HG02973 (cell line): Measurements from ENCODE around the gene SH2B2.

ENCODE experiments used
- ATAC-seq: cut with Tn5 transposase; IDR thresholded peaks from one replicate; pipeline ENCODE4 v1.9.1; 2021; ENCODE audit warnings: moderate library complexity; ENCODE audit not compliant: unreplicated experiment

Gene SH2B2

DNA sequence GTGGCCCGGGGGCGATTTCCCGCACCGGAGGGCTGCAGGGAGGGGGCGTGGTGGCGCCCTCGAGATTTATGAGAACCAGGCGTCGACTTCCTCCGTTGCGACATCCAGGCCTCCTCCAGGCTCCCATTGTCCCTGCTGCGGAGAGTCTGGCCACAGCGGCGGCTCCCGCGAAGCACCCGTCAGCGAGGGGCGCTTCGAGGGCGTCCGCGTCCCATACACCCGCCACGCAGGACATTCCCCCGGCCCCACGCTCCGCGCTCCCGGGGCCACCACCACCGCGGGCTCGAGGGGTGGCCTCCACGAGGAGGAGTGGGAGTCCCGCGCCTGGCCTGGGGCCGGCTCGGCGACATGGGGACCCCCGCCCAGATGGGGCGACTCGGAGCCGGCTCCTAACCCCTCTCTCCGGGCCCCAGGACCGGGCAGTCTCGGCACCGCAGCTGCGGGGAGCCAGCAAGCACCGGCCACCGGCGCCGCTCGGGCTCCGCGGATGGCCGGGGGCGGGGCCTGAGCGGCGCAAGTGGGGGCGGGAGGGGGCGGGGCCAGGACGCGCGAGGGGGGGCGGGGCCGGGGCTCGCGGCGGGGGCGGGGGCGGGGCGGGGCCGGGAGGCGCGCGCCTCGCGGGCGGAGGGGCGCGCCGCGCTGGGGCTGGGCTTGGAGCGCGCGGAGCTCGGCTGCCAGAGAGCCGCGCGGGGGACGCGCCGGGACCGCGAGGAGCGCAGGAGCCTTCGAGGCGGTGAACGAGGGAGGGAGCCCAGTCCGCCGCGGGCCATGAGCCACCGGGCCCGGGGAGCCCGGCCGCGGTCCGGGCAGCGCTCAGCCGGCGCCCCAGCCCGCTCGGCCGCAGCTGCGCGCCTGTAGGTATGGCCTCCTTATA is at the start of gene SH2B2:
Gene SH2B2, plus strand, starts transcription at position 632 of the 874 bp plus-strand sequence. CDS start 13,683 bp downstream, outside the sequence.
- no peak for ATAC-seq

DNA sequence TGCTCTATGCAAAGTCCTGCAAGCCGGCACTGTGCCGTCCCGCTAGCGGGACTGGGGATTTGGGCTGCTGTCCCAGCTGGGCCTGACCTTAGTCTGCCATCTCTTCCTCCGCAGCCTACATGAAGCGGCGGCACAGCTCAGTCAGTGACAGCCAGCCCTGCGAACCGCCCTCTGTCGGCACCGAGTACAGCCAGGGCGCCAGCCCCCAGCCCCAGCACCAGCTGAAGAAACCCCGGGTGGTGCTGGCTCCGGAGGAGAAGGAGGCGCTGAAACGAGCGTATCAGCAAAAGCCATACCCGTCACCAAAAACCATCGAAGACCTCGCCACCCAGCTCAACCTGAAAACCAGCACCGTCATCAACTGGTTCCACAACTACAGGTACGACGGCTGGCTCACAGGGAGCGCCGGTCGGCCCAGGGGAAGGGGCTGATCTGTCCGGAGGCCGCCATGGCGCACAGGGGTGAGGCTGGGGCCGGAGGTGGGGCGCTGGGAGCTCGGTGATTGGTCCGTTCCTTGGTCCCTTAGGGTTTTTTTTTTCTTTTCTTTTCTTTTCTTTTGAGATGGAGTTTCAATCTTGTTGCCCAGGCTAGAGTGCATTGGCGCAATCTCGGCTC is 47.4 kb upstream of the SH2B2 start:
- ATAC-seq, result no peak

DNA sequence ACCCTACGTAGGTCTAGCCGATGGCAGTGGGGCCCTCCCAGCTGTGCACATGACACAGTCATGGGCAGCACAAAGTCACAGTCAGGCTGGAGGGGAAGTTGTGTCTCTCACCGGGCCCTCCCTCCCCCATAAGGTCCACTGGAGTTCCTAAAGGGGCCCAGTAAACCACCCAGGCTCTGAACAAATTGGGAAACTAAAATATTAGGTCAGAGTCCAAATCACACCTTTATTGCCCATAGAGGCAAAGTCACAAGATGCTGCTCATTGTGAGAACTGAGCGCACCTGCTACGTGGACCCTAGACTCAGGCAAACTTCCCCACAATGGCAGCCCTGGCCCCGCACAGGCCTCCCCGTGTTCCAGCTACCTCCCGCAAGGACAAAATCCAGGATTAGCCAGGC is 45.2 kb upstream of the SH2B2 start:
- no peak for ATAC-seq

DNA sequence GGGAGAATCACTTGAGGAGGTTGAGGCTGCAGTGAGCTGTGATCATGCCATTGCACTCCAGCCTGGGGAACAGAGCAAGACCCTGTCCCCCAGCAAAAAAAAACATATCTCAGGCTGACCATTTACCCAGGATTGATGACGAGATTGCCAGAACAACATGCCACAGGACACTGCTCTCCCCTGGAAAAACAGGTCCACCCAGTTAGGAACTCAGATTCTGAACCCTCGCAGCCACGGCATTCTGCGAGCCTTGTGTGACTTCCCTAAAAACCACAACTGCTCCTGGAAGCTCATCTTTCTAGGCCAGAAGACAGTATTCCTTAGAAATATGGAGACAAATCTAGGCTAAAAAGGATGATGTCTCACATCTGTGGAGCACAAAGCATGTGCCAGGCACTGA is 42.1 kb upstream of the SH2B2 start:
- no peak for ATAC-seq

DNA sequence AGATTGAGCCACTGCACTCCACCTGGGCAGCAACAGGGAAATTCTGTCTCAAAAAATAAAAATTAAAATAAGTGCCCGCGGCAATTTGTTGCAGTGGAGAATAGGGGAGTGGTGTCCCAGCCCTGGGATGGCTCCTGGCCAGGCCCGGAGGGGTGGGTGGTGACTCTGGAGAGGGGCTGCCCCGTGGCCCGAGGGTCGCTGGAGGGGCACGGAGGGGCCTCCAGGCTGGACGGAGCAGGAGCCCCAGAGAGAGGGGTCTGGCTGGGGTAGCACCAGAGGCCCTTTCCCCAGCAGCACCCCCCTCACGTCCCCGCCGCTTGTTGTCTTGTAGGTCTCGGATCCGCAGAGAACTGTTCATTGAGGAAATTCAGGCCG is 38.6 kb upstream of the SH2B2 start:
- no peak for ATAC-seq

DNA sequence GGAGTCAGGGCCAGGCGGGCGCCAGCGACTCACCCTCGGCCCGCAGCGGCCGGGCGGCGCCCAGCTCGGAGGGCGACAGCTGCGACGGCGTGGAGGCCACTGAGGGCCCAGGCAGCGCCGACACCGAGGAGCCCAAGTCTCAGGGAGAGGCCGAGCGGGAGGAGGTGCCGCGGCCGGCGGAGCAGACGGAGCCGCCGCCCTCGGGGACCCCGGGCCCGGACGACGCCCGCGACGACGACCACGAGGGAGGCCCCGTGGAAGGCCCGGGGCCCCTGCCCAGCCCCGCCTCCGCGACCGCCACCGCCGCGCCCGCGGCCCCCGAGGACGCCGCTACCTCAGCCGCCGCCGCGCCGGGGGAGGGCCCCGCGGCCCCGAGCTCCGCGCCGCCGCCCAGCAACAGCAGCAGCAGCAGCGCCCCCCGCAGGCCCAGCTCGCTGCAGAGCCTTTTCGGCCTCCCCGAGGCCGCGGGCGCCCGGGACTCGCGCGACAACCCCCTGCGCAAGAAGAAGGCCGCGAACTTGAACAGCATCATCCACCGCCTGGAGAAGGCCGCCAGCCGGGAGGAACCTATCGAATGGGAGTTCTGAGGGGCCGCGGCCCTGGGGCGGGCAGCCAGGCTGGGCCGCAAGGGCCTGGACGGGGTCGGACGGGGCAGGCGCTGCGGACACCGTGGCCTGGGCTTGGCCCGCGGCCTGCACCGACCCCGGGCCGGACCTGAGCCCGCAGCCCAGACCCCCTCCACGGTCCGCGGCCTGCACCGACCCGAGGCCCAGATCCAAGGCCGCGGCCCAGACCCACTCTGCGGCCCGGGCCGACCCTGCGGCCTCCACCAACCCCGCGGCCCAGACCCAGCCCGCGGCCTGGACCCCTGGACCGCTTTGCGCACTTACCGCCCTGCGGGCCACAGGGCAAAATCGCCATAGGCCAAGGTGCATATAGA is 37.9 kb upstream of the SH2B2 start:
- ATAC-seq, result no peak

DNA sequence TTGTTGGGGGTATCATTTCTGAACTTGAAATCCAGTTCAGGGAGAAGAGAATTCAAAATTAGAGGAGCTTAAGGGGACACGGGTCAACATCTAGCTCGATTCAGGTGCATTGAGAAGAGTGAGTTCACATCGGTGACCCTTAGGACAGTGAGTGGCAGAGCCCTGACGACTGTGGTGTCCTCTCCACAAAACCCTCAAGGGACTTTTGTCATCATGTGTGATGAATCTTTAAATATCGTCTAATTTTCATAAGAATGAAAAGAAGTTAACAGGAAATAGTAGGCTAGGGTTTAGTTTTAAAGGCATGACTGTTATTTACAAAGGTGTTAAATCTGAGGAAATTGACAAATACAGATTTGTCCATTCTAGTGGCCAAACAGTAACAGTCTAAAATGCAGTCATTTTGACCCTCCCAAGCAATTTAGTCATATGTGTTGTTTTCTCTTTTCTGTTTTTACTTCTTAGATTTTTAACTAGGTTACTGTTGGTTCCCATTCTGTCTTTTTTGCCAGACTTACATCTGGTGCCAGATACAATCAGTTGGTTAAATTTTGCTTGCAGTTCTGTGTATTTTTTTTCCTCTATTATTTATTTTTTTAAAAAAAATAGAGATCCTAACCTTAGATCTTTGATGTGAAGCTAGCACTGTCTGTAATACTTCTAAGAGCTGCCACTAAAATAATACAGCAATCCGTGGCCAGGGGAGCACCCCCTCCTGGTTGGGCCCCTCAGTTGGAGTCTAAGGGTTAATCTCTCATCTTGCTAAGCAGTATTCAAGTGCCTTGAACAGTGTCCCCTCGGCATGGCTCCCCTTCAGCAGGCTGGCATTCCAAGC is 34.9 kb upstream of the SH2B2 start:
- no peak for ATAC-seq

DNA sequence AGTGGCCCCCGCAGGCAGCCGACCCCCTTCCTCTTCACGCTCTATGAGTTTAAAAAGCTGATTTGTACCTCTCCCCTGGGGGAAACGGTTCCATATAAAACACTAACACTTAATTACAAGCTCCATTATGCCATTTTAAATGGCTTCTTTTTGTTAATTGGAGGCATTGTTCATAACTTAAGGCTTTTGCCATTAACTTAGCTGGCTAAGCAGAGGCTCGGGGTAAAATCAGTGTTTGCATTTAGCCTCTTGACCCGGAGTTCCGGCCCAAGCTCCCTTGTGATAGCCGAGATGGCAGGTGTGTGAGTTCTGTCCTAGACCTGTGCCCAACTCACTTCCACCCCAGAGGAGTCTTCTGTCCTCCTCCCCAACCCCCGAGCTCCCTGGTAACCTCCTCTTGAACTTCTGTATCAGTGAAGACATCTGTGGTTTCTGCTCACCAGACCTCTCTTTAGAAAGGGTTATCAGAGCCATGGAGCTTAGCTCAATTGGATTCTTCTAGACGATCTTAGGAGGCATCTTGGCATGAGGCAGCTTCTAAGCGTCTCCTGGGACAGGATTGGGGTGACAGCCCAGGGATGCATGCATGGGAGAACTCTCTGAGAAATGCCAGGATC is 34.2 kb upstream of the SH2B2 start:
- no peak for ATAC-seq

DNA sequence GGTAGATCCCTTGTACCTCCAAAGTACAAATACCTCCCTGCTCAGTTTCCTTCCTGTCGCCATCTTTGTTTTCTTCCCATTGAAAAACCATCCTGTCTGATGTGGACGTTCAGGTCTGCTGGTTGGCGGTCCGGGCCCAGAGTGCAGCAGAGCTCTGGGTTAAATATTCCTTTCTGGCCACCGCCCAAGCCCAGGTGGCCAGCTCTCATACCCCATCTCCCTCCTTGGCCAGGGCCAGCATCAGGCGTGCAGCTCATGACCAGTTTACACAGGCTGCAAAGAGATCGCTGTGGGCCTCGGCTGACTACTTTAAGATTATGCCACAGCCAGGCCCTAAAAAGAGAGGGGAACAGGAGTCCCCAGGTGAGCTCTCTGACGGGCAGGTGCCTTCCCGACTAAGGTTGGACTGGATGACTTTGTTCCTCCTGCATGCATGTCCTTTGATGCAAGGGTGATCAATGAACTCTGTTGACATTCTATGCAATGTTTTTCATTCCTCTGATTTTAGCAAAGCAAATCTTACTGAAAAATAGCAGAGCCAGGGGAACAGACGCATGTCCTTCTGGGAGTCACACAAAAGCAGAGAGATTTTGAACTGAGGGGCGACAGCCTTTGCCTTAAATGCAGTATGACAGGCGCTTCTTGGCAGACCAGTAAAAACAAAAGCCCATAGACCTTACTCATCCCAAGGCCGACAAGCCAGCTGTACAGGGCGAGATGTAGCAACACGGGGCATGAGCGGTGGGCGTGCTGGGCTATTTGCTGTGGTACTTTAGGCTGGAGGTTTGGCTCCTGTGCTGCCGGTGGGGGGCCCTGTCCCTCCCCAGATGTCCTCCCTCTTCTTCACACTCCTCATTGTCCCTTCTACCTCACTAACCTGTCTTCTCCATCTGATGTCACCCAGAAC is 33.3 kb upstream of the SH2B2 start:
- no peak for ATAC-seq

DNA sequence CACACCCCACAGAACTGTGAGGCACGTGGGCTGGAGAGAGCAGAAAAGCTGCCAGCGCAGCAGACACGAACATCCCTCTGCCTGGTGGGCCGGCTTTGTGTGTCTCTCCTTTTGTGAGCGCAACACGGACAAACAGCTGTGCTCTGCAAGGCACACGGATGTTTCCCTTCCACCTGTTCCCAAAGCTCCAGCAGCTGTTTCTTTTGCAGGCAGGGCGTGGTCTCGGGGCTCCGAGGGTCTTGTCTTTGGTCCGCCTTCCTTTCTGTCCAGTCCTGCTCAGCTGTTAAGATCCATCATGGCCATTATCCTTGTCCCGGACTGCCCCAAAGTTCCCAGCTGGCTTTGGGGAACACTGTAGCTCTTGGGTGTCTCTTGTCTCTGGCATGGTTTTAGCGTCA is 32.7 kb upstream of the SH2B2 start:
- ATAC-seq, result no peak

DNA sequence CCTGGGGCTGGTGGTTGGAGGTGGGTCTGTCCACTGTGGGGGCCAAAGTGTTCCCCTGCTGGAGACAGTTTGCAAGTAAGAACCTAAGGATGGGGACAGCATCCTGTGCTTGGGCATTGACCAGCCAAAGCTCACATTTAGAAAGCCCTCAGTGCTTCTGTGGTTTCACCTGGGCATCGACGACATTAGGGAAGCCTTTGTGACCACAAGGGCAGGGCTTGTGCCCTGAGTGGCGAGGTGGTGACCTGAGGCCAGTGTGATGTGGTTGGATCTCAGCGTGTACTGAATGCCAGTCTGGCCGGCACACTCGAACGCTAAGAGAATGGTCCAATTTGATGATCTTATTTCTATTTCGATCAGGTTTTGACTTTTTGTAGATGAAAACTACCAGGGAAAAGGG is 32.1 kb upstream of the SH2B2 start:
- no peak for ATAC-seq

DNA sequence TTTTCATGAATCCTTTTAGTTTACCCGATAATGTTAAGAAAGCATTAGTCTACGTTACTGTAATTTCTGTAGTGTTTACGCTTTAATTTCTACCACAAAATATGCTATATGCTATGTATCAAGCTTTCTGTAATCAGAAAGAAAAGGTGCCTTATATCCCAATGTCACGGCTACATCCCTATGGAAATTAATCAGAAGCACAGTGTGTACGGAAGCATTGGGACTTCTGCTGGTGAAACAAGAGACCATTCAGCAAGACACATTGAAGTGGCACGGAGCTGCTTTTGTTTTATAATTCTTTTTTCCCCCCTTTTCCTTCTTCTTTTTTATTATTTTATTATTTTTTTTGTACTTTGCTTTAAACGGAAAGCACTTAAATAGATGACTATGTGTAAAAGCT is 31.2 kb upstream of the SH2B2 start:
- no peak for ATAC-seq

DNA sequence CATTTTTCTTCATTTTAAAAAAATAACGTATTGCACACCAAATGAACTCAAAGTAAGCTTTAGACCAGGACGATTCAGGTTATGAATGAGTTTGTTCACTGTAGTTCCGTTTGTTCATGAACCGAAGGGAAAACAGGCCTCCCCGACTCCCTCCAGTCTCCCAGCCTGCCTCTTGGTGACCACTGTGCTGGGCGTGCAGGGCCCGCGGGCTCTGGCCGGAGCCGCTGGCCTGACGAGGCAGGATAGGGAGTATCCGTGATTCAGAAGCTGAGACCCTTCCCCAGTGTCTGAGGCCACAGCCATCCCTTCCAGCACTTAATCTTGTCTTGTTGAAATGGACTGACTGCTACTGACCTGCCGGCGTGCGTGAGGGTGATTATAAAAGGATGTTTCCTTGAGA is 30.8 kb upstream of the SH2B2 start:
- ATAC-seq, result no peak

DNA sequence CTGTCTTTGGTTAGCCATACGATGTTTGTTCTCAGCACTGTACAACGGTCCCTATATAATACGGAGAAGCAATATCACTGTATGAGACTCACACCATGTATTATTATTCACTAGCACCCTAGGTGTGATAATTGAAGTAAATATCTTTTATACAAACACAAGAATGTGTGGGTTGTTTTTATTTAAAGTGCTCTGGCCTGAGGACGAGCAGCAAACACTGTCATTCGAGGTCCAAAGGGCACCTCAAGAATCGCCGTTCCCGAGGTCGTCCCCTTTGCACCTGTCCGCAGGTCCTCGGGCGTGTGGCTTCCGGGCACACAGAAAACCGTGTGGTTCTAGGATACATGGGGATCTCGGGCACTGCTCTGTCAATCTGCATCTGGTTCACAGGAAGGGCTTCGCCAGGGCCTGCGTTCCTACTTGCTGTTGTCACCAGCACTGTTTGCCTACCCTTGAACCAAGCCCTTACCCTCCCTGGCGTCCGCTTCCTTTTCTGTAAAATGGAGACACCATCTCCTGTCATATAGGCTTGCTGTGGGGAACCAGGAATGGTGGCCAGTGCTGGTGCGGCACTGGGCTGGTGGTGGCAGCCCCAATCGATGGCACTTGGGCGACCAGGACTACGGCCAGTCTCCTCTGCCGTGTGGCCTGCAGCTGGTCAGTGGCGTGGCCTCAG is 28.5 kb upstream of the SH2B2 start:
- no peak for ATAC-seq

DNA sequence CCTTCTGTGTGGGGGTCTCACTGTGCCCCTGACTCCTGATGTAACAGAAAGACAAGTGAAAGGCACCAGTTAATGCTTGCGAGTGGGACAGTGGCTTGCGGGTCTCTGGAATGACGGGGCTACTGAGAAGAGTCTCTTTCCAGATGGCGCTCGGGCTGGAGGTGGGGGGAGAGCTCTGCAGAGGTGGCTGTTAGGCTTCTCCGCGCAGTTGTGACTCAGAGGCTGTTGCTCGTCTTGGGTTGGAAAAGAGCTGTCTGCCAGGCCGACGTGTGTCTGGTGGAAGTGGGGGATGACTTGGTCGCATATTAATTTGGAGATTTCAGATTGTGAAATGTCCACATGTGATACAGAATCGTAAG is 27.9 kb upstream of the SH2B2 start:
- ATAC-seq, result no peak

DNA sequence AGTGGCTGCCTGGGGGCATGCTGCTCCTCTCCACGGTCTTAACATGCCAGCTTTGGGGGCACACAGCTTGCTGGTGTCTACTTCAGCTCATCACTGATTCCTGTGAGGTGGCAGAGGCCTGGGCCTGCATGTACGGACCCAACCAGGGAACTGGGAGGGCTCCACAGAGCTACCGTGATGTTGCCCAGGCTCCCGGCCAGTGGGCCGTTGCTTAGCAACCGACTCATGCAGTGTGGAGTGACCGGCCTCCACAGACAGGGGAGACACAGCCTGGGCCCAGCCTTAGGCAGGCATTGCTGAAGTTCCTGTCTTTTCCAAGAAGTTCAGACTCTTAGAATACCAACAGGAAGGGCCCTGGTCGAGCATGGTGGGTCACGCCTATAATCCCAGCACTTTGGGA is 25.8 kb upstream of the SH2B2 start:
- no peak for ATAC-seq

DNA sequence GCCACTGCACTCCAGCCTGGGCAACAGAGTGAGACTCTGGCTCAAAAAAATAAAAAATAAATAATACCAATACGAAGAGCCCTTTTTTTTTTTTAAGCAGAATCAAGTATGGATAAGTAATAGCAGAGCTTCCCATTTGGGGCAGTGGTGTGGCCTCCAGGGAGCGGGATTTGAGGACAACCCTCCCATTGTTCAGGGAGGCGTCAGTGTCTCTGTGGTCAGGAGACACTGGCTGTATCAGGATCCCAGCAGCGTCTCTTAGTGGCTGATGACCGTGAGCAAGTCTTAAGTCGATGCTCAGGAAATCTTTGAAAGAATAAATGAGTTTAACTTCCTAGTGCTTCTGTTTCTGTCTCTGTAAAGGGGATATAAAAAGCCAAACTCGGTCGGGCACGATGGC is 25.2 kb upstream of the SH2B2 start:
- no peak for ATAC-seq

DNA sequence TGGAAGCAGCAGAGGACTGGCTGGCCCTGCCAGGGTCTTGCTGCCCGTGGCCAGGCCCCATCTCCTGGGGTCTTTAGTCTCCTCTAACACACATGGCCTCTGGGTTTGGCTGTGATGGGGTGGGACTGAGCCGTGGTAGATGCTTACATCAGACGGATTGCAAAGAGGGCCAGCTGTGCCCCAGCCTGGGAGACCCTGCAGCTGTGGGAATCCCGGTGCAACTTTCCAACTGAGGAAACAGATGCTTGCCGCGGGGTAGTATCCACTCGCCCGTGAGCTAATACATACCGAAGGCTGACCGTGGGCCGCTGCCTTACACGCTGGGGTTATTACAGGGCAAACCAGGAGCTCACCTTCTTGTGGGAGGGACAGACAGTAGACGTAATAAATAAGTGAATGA is 24.1 kb upstream of the SH2B2 start:
- ATAC-seq, result no peak
